Left cardiac atrium (tissue), 4 donors: ENCODE measurements around the gene ULK4. TPM values are rescaled to one million over a fixed set of nuclear protein-coding genes. Genes with fewer than 3 reads are reported as not detected.
"Not testable (repeated sequence)": the region's sequence is repeated elsewhere in the genome, so short reads cannot be mapped to it uniquely, and the experiment has no call there.

Experiments
- ATAC-seq, 2 donors: fragments of 200-7000 bp; cut with Tn5 transposase; one replicate each; pipeline ENCODE4 v1.9.1; 2020; ENCODE audit warnings: mild to moderate bottlenecking in 2 of 2, moderate library complexity in 2 of 2
- DNase-seq: peaks from one replicate; pipeline ENCODE4 v3.0.0-alpha.2; 2020
- intact Hi-C, 2 donors: fragments of 100-400 bp; cut with DNase I; formaldehyde crosslinking; loops; one replicate each; pipeline versions ENCODE4 v1.14.1 to v1.15.1; 2022 to 2023
- total RNA-seq, 2 donors: library from RNA; stranded (reverse); fragmentation: NEBNext Ultra II Directional; extraction: Animal tissue kit (Norgen Biotek cat#: 25700); gene quantifications; one replicate each; pipeline ENCODE4 v1.2.1, GENCODE V29; 2021
- donor health status: DM: no; HTN: yes; CAD: no.
- donor health status: DM: no; HTN: yes; CAD: no; lungs with severe emphysema.
- donor health status: DM: yes; HTN: yes; CAD: no.
- donor health status: Dilated cardiomyopathy.

Gene ULK4
- total RNA-seq, 2 donors from 2014 or later: 12.7 to 13.8 TPM

- intact Hi-C loops: no loop called here
- no peak for ATAC-seq
- no peak for DNase-seq
These were observed 520.3 kb downstream of the ULK4 start for GRCh38 chr3:41441568-41441967.

GRCh38 chr3:41441139-41441538, 520.8 kb downstream of the ULK4 start:
- DNase-seq (no peak), ATAC-seq (no peak)

GRCh38 chr3:41436983-41437382, 524.9 kb downstream of the ULK4 start:
- ATAC-seq (no peak), DNase-seq (no peak)
- intact Hi-C loops: no loop called here

More at GRCh38 chr3:41441139-41441538, 520.8 kb downstream of the ULK4 start:
- intact Hi-C loops: no loop called here

- intact Hi-C loops: no loop called here
- DNase-seq (no peak), ATAC-seq (no peak)
These were observed 527.1 kb downstream of the ULK4 start for GRCh38 chr3:41434781-41435180.

- ATAC-seq: no peak
- intact Hi-C loops: no loop called here
These were observed 530.5 kb downstream of the ULK4 start for GRCh38 chr3:41431386-41431785.

GRCh38 chr3:41430886-41431285, 531.0 kb downstream of the ULK4 start:
- intact Hi-C loops: no loop called here

More at GRCh38 chr3:41431386-41431785, 530.5 kb downstream of the ULK4 start:
- no peak for DNase-seq

GRCh38 chr3:41430391-41430790, 531.5 kb downstream of the ULK4 start:
- DNase-seq: no peak
- no peak for ATAC-seq
- intact Hi-C loops: no loop called here

More at GRCh38 chr3:41430886-41431285, 531.0 kb downstream of the ULK4 start:
- ATAC-seq (no peak), DNase-seq (no peak)

GRCh38 chr3:41426485-41426884, 535.4 kb downstream of the ULK4 start:
- intact Hi-C loops: no loop called here
- ATAC-seq (no peak), DNase-seq (no peak)

GRCh38 chr3:41424543-41425300, 537.2 kb downstream of the ULK4 start:
- DNase-seq (no peak), ATAC-seq (no peak)
- intact Hi-C loops: no loop called here

GRCh38 chr3:41419809-41420208, 542.1 kb downstream of the ULK4 start:
- intact Hi-C loops: no loop called here
- no peak for DNase-seq

GRCh38 chr3:41418961-41419691, 542.8 kb downstream of the ULK4 start:
- DNase-seq (no peak), ATAC-seq (no peak)
- intact Hi-C loops: no loop called here

More at GRCh38 chr3:41419809-41420208, 542.1 kb downstream of the ULK4 start:
- no peak for ATAC-seq

GRCh38 chr3:41417574-41417973, 544.3 kb downstream of the ULK4 start:
- intact Hi-C loops: no loop called here
- ATAC-seq: no peak

GRCh38 chr3:41411065-41411464, 550.8 kb downstream of the ULK4 start:
- intact Hi-C loops: no loop called here
- DNase-seq (no peak), ATAC-seq (no peak)

More at GRCh38 chr3:41417574-41417973, 544.3 kb downstream of the ULK4 start:
- DNase-seq: no peak

GRCh38 chr3:41405466-41405865, 556.4 kb downstream of the ULK4 start:
- ATAC-seq: no peak
- intact Hi-C loops: no loop called here
- DNase-seq: no peak

- no peak for DNase-seq
- ATAC-seq: no peak
- intact Hi-C loops: no loop called here
These were observed 557.3 kb downstream of the ULK4 start for GRCh38 chr3:41404582-41404981.

GRCh38 chr3:41394896-41395295, 567.0 kb downstream of the ULK4 start:
- DNase-seq: no peak
- no peak for ATAC-seq
- intact Hi-C loops: no loop called here

GRCh38 chr3:41370765-41371535, 591.0 kb downstream of the ULK4 start:
- intact Hi-C loops, DNase-seq, ATAC-seq: not testable (repeated sequence)

- DNase-seq (no peak), ATAC-seq (no peak)
- intact Hi-C loops: no loop called here
These were observed 591.6 kb downstream of the ULK4 start for GRCh38 chr3:41370307-41370706.

- intact Hi-C loops: no loop called here
- ATAC-seq (no peak), DNase-seq (no peak)
These were observed 592.1 kb downstream of the ULK4 start for GRCh38 chr3:41369838-41370237.

GRCh38 chr3:41365973-41366372, 595.9 kb downstream of the ULK4 start:
- ATAC-seq (no peak), DNase-seq (no peak)
- intact Hi-C loops: no loop called here
